WTC11 (cell line): ENCODE measurements around the gene RFESD. TPM values are rescaled to one million over a fixed set of nuclear protein-coding genes. Genes with fewer than 3 reads are reported as not detected.

Source experiments
- total RNA-seq: library from RNA; stranded (reverse); gene quantifications from 3 replicates; pipeline ENCODE4 v1.2.3, GENCODE V29; 2021

Gene RFESD
- total RNA-seq, 1 experiment from 2014 or later = 5.7 TPM

Other genes starting within 250 kb of the RFESD start
- 65.9 to 70.5 TPM (median 69.0 TPM) in 3 replicates for gene SKIC3, start 91.8 kb upstream of the RFESD start, total RNA-seq
- 12.8 to 15.1 TPM (median 15.1 TPM) in 3 replicates for gene ARSK, start 91.7 kb upstream of the RFESD start, total RNA-seq
- gene GPR150, start 26.7 kb upstream of the RFESD start, total RNA-seq = 0.09 to 0.13 TPM (median 0.11 TPM) in 3 replicates
- gene SPATA9, start 36.2 kb downstream of the RFESD start, total RNA-seq = not detected in 3 replicates
- 9.9 to 13.8 TPM (median 11.2 TPM) in 3 replicates for gene RHOBTB3, start 84.6 kb downstream of the RFESD start, total RNA-seq
- gene GLRX, start 175.9 kb downstream of the RFESD start, total RNA-seq = 15.9 to 21.0 TPM (median 19.2 TPM) in 3 replicates